Mesenchymal stem cell (in vitro differentiated cells and primary cell): ENCODE measurements around the gene GGT1.

Experiments used
- DNase-seq: peaks from one replicate; pipeline ENCODE4 v3.0.0-alpha.2; 2013
- H2AFZ ChIP-seq: one replicate; pipeline ENCODE4 v1.6.1; 2013; ENCODE audit warnings: low read depth, mild to moderate bottlenecking, control low read depth, inconsistent platforms, low read length, moderate library complexity
- H2AK5ac ChIP-seq: 2 replicates; pipeline ENCODE4 v1.6.1; 2013; ENCODE audit warnings: low read length, moderate library complexity, mild to moderate bottlenecking, inconsistent platforms; ENCODE audit not compliant: severe bottlenecking
- H2BK120ac ChIP-seq: one replicate; pipeline ENCODE4 v1.6.1; 2013; ENCODE audit warnings: low read depth, mild to moderate bottlenecking, inconsistent platforms, low read length, moderate library complexity
- H2BK12ac ChIP-seq, 2 experiments: one replicate each; pipeline ENCODE4 v1.6.1; 2013; ENCODE audit warnings: inconsistent platforms in 2 of 2, low read length in 2 of 2, mild to moderate bottlenecking in 2 of 2, moderate library complexity in 2 of 2, control low read depth in 1 of 2
- H2BK15ac ChIP-seq: one replicate; pipeline ENCODE4 v1.6.1; 2013; ENCODE audit warnings: mild to moderate bottlenecking, low read depth, inconsistent platforms; ENCODE audit not compliant: poor library complexity, severe bottlenecking
- H2BK5ac ChIP-seq: 2 replicates; pipeline ENCODE4 v1.6.1; 2013; ENCODE audit warnings: low read depth, mild to moderate bottlenecking, low read length, control low read depth, inconsistent platforms; ENCODE audit not compliant: poor library complexity, severe bottlenecking
- H3K14ac ChIP-seq, 2 experiments: one replicate each; pipeline ENCODE4 v1.6.1; 2013; ENCODE audit warnings: inconsistent platforms in 2 of 2, low read length in 2 of 2, control low read depth in 1 of 2, mild to moderate bottlenecking in 1 of 2, moderate library complexity in 1 of 2
- H3K18ac ChIP-seq, 2 experiments: one replicate each; pipeline ENCODE4 v1.6.1; 2013; ENCODE audit warnings: inconsistent platforms in 2 of 2, low read length in 2 of 2, control low read depth in 1 of 2, low read depth in 1 of 2, mild to moderate bottlenecking in 1 of 2
- H3K23ac ChIP-seq, 2 experiments: one replicate each; pipeline ENCODE4 v1.6.1; 2013; ENCODE audit warnings: inconsistent platforms in 2 of 2, low read length in 2 of 2, mild to moderate bottlenecking in 2 of 2, moderate library complexity in 2 of 2, control low read depth in 1 of 2
- H3K27ac ChIP-seq: 2 replicates; pipeline ENCODE4 v1.5.1; 2013; ENCODE audit warnings: mild to moderate bottlenecking, moderate library complexity, low read length, control low read depth, inconsistent platforms; ENCODE audit not compliant: poor library complexity, severe bottlenecking
- H3K27me3 ChIP-seq, 2 experiments: 2 replicates each; pipeline versions ENCODE4 v1.6.1 to v1.7.0; 2013; ENCODE audit warnings: low read length in 2 of 2, mild to moderate bottlenecking in 2 of 2, moderate library complexity in 2 of 2, control low read depth in 1 of 2, inconsistent platforms in 1 of 2; ENCODE audit not compliant: control insufficient read depth in 1 of 2, insufficient read depth in 1 of 2
- H3K36me3 ChIP-seq, 2 experiments: 2 replicates each; pipeline versions ENCODE4 v1.6.1 to v1.7.0; 2013; ENCODE audit warnings: low read length in 2 of 2, control low read depth in 1 of 2, inconsistent platforms in 1 of 2, low read depth in 1 of 2, mild to moderate bottlenecking in 1 of 2; ENCODE audit not compliant: insufficient read depth in 2 of 2, control insufficient read depth in 1 of 2
- H3K4ac ChIP-seq, 2 experiments: one replicate each; pipeline ENCODE4 v1.6.1; 2013; ENCODE audit warnings: inconsistent platforms in 2 of 2, low read length in 2 of 2, mild to moderate bottlenecking in 2 of 2, moderate library complexity in 2 of 2, control low read depth in 1 of 2, low read depth in 1 of 2
- H3K4me1 ChIP-seq: 2 replicates; pipeline ENCODE4 v1.6.1; 2013; ENCODE audit warnings: low read depth, low read length, control low read depth; ENCODE audit not compliant: control insufficient read depth, insufficient read depth
- H3K4me2 ChIP-seq: 2 replicates; pipeline ENCODE4 v1.6.1; 2013; ENCODE audit warnings: low read length, mild to moderate bottlenecking, inconsistent platforms; ENCODE audit not compliant: poor library complexity, severe bottlenecking
- H3K4me3 ChIP-seq, 2 experiments: 2 replicates each; pipeline versions ENCODE4 v1.5.1 to v1.7.0; 2013; ENCODE audit warnings: low read length in 2 of 2, mild to moderate bottlenecking in 2 of 2, control low read depth in 1 of 2, low read depth in 1 of 2; ENCODE audit not compliant: insufficient read depth in 1 of 2
- H3K79me1 ChIP-seq: replicated peaks from 2 replicates; pipeline ENCODE4 v1.6.1; 2013; ENCODE audit warnings: mild to moderate bottlenecking, control low read depth, low read length, inconsistent platforms; ENCODE audit not compliant: poor library complexity, severe bottlenecking
- H3K9ac ChIP-seq: 2 replicates; pipeline ENCODE4 v1.7.0; 2013; ENCODE audit warnings: mild to moderate bottlenecking, low read length, moderate library complexity
- H3K9me3 ChIP-seq: 2 replicates; pipeline ENCODE4 v1.7.0; 2013; ENCODE audit warnings: mild to moderate bottlenecking, low read length; ENCODE audit not compliant: control insufficient read depth
- H4K8ac ChIP-seq: one replicate; pipeline ENCODE4 v1.6.1; 2013; ENCODE audit warnings: inconsistent platforms, mild to moderate bottlenecking, low read length, moderate library complexity
- H4K91ac ChIP-seq: one replicate; pipeline ENCODE4 v1.6.1; 2013; ENCODE audit warnings: mild to moderate bottlenecking, low read length, inconsistent platforms
- WGBS: methylation state at CpG from one replicate; pipeline ENCODE4 v1.1.7; 2013; ENCODE audit warnings: mixed read lengths; 5-methylcytosine and 5-hydroxymethylcytosine counted together

Gene GGT1

DNA sequence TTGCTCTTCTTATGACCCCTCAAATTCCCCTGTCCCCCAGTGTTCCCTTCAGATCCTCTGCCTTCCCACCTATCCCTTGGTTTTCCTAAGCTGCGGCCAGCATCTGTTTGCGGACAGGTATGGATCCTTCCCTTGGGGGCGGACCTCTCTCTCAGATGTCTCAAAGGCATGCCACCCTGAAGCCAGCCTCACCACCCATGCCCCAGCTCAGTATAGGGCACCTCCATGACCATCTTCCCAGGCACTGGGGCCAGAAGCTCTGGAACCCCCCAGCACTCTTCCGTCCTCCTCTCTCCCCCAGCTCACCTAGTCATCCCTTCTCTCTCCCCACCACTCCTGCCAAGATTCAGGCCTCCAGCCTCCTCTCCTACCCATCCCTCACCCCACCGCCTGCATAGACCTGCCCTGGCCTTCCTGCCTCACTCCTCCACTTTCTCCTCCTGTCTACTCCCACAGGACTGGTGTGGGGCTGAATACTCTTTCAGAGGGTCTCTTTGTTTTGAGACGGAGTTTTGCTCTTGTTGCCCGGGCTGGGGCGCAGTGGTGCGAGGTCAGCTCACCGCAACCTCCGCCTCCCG, 12.3 kb upstream of the GGT1 start:
- H3K14ac ChIP-seq: no peak overlapping the region
- 95% methylated on average over 12 of the region's 12 CpGs for WGBS
- no peak for DNase-seq
- H3K79me1 ChIP-seq: peaks cover 2% of the 10 kb centered on the region
- no peak overlapping the region for H3K4me3 ChIP-seq
- H3K18ac ChIP-seq: no peak overlapping the region
- no peak overlapping the region for H4K91ac ChIP-seq
- no peak overlapping the region for H2BK15ac ChIP-seq
- no peak overlapping the region for H4K8ac ChIP-seq
- no peak overlapping the region for H3K27ac ChIP-seq
- H3K4me1 ChIP-seq: peaks cover 42% of the 10 kb centered on the region
- H2BK120ac ChIP-seq: no peak overlapping the region
- no peak overlapping the region for H2AFZ ChIP-seq
- no peak overlapping the region for H3K23ac ChIP-seq
- H2AK5ac ChIP-seq: no peak overlapping the region
- no peak overlapping the region for H3K4me2 ChIP-seq
- no peaks in the 10 kb centered on the region for H3K27me3 ChIP-seq
- H3K36me3 ChIP-seq: peaks cover 36 to 38% of the 10 kb centered on the region in 2 experiments
- H3K4ac ChIP-seq: no peak overlapping the region
- no peak overlapping the region for H2BK5ac ChIP-seq
- H3K9me3 ChIP-seq: no peaks in the 10 kb centered on the region
- H2BK12ac ChIP-seq: no peak overlapping the region
- H3K9ac ChIP-seq: no peak overlapping the region

DNA sequence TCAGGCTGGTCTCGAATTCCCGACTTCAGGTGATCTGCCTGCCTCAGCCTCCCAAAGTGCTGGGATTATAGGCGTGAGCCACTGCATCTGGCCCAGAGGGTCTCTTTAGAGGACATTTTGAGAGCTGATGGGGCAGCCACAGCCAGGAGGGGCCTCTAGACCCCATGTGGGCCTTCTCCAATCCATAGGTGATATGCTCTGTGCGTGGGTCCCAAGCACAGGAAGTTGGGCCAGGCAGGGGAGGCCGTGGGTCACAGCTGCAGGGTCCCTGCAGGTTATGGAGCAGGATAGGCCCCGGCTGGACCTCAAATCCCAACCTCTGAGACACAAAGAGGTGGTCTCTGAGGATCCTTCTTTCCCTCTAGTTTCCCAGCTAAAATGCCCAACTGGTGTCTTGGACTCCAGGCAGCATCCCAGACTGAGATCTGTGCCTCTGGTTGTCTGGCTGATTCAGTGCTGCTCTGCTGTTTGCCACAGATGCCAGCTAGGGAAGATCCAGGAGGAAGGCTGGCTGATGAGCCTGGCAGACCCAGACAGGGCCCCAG, 11.6 kb upstream of the GGT1 start:
- H3K79me1 ChIP-seq: peaks cover 2% of the 10 kb centered on the region
- H4K91ac ChIP-seq: no peak overlapping the region
- no peak overlapping the region for H3K18ac ChIP-seq
- H3K4me1 ChIP-seq: peaks cover 37% of the 10 kb centered on the region
- no peak overlapping the region for H2BK5ac ChIP-seq
- H3K27me3 ChIP-seq: no peaks in the 10 kb centered on the region
- no peak overlapping the region for H2BK120ac ChIP-seq
- H3K4me2 ChIP-seq: no peak overlapping the region
- H4K8ac ChIP-seq: no peak overlapping the region
- peaks cover 29 to 32% of the 10 kb centered on the region in 2 experiments for H3K36me3 ChIP-seq
- peak overlapping the region in 1 of 2 experiments; percentile 29 for H2BK12ac ChIP-seq
- 91% methylated on average over 6 of the region's 6 CpGs for WGBS
- H2AK5ac ChIP-seq: peak overlapping the region; percentile 17
- no peak overlapping the region for H3K23ac ChIP-seq
- no peak overlapping the region for H3K27ac ChIP-seq
- H2AFZ ChIP-seq: no peak overlapping the region
- no peaks in the 10 kb centered on the region for H3K9me3 ChIP-seq
- no peak overlapping the region for H3K14ac ChIP-seq
- H3K4ac ChIP-seq: no peak overlapping the region
- H3K9ac ChIP-seq: no peak overlapping the region
- DNase-seq: no peak
- no peak overlapping the region for H3K4me3 ChIP-seq
- no peak overlapping the region for H2BK15ac ChIP-seq

GRCh38 chr22:24592058-24592850, 10.7 kb upstream of the GGT1 start:
- H3K4me3 ChIP-seq: peak overlapping the region; percentile 78 to 85
- peak overlapping the region; percentile 21 to 94 for H3K14ac ChIP-seq
- peak overlapping the region in 1 of 2 experiments; percentile 60 for H2BK12ac ChIP-seq
- H3K4me1 ChIP-seq: peaks cover 37% of the 10 kb centered on the region
- H2BK15ac ChIP-seq: peak overlapping the region; percentile 84
- DNase-seq: peak; percentile 21
- peak overlapping the region; percentile 88 for H3K4me2 ChIP-seq
- no peak overlapping the region for H3K27ac ChIP-seq
- H3K36me3 ChIP-seq: peaks cover 22 to 27% of the 10 kb centered on the region in 2 experiments
- H2AFZ ChIP-seq: peak overlapping the region; percentile 81
- H3K23ac ChIP-seq: no peak overlapping the region
- H3K27me3 ChIP-seq: no peaks in the 10 kb centered on the region
- peak overlapping the region; percentile 80 for H4K8ac ChIP-seq
- no peak overlapping the region for H2BK5ac ChIP-seq
- H3K9ac ChIP-seq: peak overlapping the region; percentile 89
- 10% methylated on average over 32 of the region's 33 CpGs for WGBS
- no peak overlapping the region for H2AK5ac ChIP-seq
- peak overlapping the region; percentile 47 to 62 for H3K4ac ChIP-seq
- peak overlapping the region; percentile 35 for H2BK120ac ChIP-seq
- peaks cover 2% of the 10 kb centered on the region for H3K79me1 ChIP-seq
- no peaks in the 10 kb centered on the region for H3K9me3 ChIP-seq
- H3K18ac ChIP-seq: peak overlapping the region; percentile 85 to 91
- H4K91ac ChIP-seq: peak overlapping the region; percentile 78
